Measurements from ENCODE around the gene MBTPS1.

The MBTPS1 gene

DNA sequence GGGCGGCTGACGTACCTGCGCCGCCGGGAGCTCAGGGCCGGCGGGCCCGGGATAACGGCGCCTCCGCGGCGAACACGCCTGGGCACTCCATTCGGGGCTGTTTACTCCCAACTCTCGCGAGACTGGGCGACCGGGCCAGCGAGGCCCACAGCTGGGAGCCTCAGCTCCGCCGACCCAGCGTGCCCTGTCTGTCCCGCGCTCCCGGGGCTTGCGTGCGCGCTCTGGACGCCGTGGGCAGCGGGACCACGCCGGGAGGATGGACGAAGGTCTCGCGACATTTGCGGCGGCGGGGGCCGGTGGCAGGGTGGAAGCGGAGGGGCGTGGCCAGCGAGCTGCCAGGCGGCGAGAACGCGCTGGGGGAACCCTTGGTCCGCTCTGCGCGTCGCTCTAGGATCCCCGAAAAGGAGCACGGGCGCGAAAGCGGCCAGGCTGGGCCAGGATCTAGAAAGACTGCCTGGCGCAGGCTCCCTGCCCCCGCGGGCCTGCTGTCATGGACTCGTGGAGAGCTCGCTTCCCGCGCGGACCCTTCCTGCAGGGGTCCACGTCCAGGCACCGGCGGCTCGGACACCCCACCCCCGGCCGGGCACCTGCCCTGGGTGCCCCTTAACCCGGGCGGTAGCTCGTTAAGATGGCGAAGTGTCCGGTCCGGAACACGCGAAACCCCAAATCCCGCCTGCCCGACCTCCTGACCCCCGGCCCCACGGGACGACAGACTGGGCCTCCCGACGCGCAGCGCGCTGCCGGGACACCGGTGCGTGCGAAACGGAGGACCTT is at the start of gene MBTPS1:
TSS of gene MBTPS1 (minus strand) at position 223 of the 774 bp plus-strand sequence. CDS start 15,159 bp downstream, outside the sequence.
- peak; percentile 97 for DNase-seq (ENCODE audit: low read depth)

- DNase-seq (ENCODE audit: low read depth), result no peak
Observed at GRCh38 chr16:84165746-84166145, 49.0 kb upstream of the MBTPS1 start.

- no peak for DNase-seq (ENCODE audit: low read depth)
Observed at GRCh38 chr16:84161801-84162200, 45.1 kb upstream of the MBTPS1 start.

DNA sequence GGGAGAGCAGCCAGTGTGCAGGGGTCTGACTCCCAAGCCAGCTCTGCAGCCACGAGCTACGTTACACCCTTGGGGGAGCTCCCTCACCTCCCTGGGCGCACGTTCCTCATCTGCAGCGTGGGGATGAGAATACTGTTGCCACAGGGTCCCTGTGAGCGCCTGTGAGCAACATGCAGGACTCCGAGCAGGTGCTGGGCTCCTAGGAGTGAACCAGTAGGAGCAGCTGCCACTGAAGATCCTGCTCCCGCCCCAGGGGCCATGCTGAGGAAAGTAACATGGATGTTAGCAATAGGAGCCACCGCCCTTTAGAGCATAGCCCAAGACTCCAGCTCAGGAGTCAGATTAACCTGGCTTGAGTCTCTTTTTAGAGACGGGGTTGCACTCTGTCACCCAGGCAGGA is 44.3 kb upstream of the MBTPS1 start:
- no peak for DNase-seq (ENCODE audit: low read depth)

GRCh38 chr16:84159800-84160199 is 43.1 kb upstream of the MBTPS1 start:
- DNase-seq (ENCODE audit: low read depth), result no peak

- DNase-seq (ENCODE audit: low read depth), result no peak
Observed at GRCh38 chr16:84159007-84159406, 42.3 kb upstream of the MBTPS1 start.

- no peak for DNase-seq (ENCODE audit: low read depth)
Observed at GRCh38 chr16:84156342-84156784, 39.6 kb upstream of the MBTPS1 start.

GRCh38 chr16:84155771-84156170 is 39.0 kb upstream of the MBTPS1 start:
- DNase-seq (ENCODE audit: low read depth), result no peak

- no peak for DNase-seq (ENCODE audit: low read depth)
Observed at GRCh38 chr16:84155226-84155625, 38.5 kb upstream of the MBTPS1 start.

- DNase-seq (ENCODE audit: low read depth), result no peak
Observed at GRCh38 chr16:84153660-84154214, 37.0 kb upstream of the MBTPS1 start.

- no peak for DNase-seq (ENCODE audit: low read depth)
Observed at GRCh38 chr16:84150926-84151325, 34.2 kb upstream of the MBTPS1 start.

GRCh38 chr16:84144859-84145639 is 28.3 kb upstream of the MBTPS1 start, which contains the start of the genes DNAAF1 and HSDL1:
DNAAF1 (plus strand) TSS chr16:84145308; CDS start chr16:84145441, 133 bp downstream.
HSDL1 (minus strand) TSS chr16:84145177; CDS start chr16:84131321, 13,856 bp downstream.
- DNase-seq (ENCODE audit: low read depth), result peak; percentile 92

GRCh38 chr16:84144209-84144858 is 27.6 kb upstream of the MBTPS1 start:
- DNase-seq (ENCODE audit: low read depth), result peak; percentile 23

GRCh38 chr16:84143784-84144199 is 27.1 kb upstream of the MBTPS1 start:
- no peak for DNase-seq (ENCODE audit: low read depth)

DNA sequence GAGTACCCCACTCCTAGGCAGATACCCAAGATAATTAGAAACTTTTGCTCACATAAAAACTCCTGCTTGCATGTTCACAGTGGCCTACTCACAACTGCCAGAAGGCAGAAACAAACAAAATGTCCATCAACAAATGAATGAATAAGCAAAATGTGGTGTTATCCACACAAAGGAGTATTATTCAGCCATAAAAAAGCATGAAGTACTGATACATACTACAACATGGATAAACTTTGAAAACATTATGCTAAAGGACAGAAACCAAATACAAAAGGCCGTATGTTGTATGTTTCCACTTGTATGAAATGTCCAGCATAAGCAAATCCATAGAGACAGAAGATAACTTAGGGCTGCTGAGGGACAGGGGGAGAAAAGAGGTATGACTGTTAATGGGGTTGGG is 26.3 kb upstream of the MBTPS1 start:
- no peak for DNase-seq (ENCODE audit: low read depth)

GRCh38 chr16:84141143-84141670 is 24.5 kb upstream of the MBTPS1 start:
- DNase-seq (ENCODE audit: low read depth), result no peak

DNA sequence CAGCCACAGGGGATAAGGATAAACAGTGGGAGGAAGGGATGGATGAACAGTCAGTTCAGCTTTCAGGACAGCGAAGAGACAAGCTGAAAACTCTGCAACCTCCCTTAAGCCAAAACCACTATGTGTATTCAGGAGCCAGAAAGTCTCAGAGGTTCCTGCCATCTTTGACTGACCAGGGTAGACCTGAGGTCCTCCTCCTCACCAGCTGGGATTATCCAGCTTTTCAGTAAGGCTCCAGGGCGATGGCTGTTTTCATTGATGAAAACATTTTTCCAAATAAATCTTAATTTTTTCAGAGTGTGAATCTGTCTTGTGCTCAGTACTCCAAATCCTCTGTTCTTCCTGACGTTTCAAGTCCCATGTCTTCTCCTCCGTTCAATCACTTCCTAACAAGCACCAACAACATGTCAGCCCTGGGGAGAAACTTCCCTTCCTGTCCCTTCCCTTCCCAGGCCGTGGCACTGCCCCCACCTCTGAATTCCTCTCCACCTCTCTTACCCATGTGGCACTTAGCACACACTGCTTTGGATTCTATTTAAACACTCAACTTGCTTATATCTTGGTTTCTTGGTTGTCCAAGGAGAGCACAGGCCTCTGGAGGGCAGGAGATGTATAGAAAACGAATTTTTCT is 23.0 kb upstream of the MBTPS1 start:
- no peak for DNase-seq (ENCODE audit: low read depth)

GRCh38 chr16:84138824-84139627 is 22.3 kb upstream of the MBTPS1 start:
- DNase-seq (ENCODE audit: low read depth), result no peak

- no peak for DNase-seq (ENCODE audit: low read depth)
Observed at GRCh38 chr16:84138500-84138823, 21.7 kb upstream of the MBTPS1 start.

- no peak for DNase-seq (ENCODE audit: low read depth)
Observed at GRCh38 chr16:84137769-84138357, 21.1 kb upstream of the MBTPS1 start.
